GM23248 (cell line): Measurements from ENCODE around the gene MAGEF1. TPM values are rescaled to one million over a fixed set of nuclear protein-coding genes. Genes with fewer than 3 reads are reported as not detected.

Experiments used
- DNase-seq: peaks from one replicate; pipeline ENCODE4 v3.0.0-alpha.2; 2015
- H2AFZ ChIP-seq: fragments of 200-600 bp; sonication (generic); 2 replicates; pipeline ENCODE4 v1.6.1; 2016; ENCODE audit warnings: antibody characterized with exemption
- H3F3A ChIP-seq: fragments of 200-600 bp; sonication (generic); 2 replicates; pipeline ENCODE4 v1.6.1; 2016; ENCODE audit warnings: mild to moderate bottlenecking, antibody characterized with exemption, mixed run types; ENCODE audit not compliant: insufficient read depth
- H3K27ac ChIP-seq: fragments of 200-600 bp; sonication (generic); 2 replicates; pipeline ENCODE4 v1.5.1; 2016; ENCODE audit warnings: mild to moderate bottlenecking
- H3K27me3 ChIP-seq: fragments of 200-600 bp; sonication (generic); replicated peaks from 2 replicates; pipeline ENCODE4 v1.6.1; 2016; ENCODE audit warnings: mild to moderate bottlenecking; ENCODE audit not compliant: insufficient read depth
- H3K36me3 ChIP-seq: fragments of 200-600 bp; sonication (generic); 2 replicates; pipeline ENCODE4 v1.6.1; 2016; ENCODE audit warnings: low read depth, mild to moderate bottlenecking
- H3K4me1 ChIP-seq: fragments of 200-600 bp; sonication (generic); 2 replicates; pipeline ENCODE4 v1.6.1; 2016; ENCODE audit warnings: mild to moderate bottlenecking; ENCODE audit not compliant: insufficient read depth
- H3K4me2 ChIP-seq: fragments of 200-600 bp; sonication (generic); one replicate; pipeline ENCODE4 v1.6.1; 2016; ENCODE audit warnings: mild to moderate bottlenecking; ENCODE audit not compliant: unreplicated experiment
- H3K4me3 ChIP-seq: fragments of 200-600 bp; sonication (generic); 2 replicates; pipeline ENCODE4 v1.5.1; 2016; ENCODE audit warnings: mild to moderate bottlenecking
- H3K79me2 ChIP-seq: fragments of 200-600 bp; sonication (generic); 2 replicates; pipeline ENCODE4 v1.6.1; 2016; ENCODE audit warnings: mild to moderate bottlenecking; ENCODE audit not compliant: insufficient read depth
- H3K9ac ChIP-seq: fragments of 200-600 bp; sonication (generic); 2 replicates; pipeline ENCODE4 v1.6.1; 2016; ENCODE audit warnings: mild to moderate bottlenecking
- H3K9me2 ChIP-seq: fragments of 200-600 bp; sonication (generic); 2 replicates; pipeline ENCODE4 v1.6.1; 2016; ENCODE audit warnings: mixed run types, mild to moderate bottlenecking, moderate library complexity; ENCODE audit not compliant: insufficient read depth
- H3K9me3 ChIP-seq: fragments of 200-600 bp; sonication (generic); one replicate; pipeline ENCODE4 v1.6.1; 2017; ENCODE audit warnings: low read depth
- H4K20me1 ChIP-seq: fragments of 200-600 bp; sonication (generic); 2 replicates; pipeline ENCODE4 v1.6.0; 2016; ENCODE audit not compliant: insufficient read depth
- EZH2 ChIP-seq: fragments of 200-600 bp; sonication (generic); IDR thresholded peaks from 2 replicates; pipeline ENCODE4 v1.6.1; 2018; ENCODE audit warnings: antibody characterized with exemption, mild to moderate bottlenecking; ENCODE audit not compliant: insufficient read depth, poor library complexity, severe bottlenecking
- EZH2phosphoT487 ChIP-seq: fragments of 200-600 bp; sonication (generic); IDR thresholded peaks from 2 replicates; pipeline ENCODE4 v1.6.1; 2018; ENCODE audit warnings: antibody characterized with exemption, moderate library complexity, mild to moderate bottlenecking, low read depth; ENCODE audit not compliant: insufficient read depth
- WGBS, 2 experiments: methylation state at CpG; one replicate each; pipeline ENCODE4 v1.1.6; 2015 to 2017; ENCODE audit warnings: low lambda C conversion rate in 2 of 2, low coverage in 1 of 2; ENCODE audit errors: missing lambda C conversion rate in 2 of 2; 5-methylcytosine and 5-hydroxymethylcytosine counted together
- in situ Hi-C: fragments of 300-500 bp; cut with MboI; formaldehyde crosslinking; loops from 2 replicates; pipeline ENCODE4 v1.15.0; 2020
- polyA plus RNA-seq: library from polyadenylated mRNA; unstranded; fragments of >200 nt; fragmentation: Nextera tagmentation; extraction: Ambion mirVana; gene quantifications from 2 replicates; pipeline ENCODE4 v1.2.1, GENCODE V29; 2016
- total RNA-seq: library from RNA; depleted of rRNA; stranded (reverse); fragments of >200 nt; shearing (Covaris generic); gene quantifications from 2 replicates; pipeline ENCODE4 v1.2.3, GENCODE V29; 2014

Gene MAGEF1
- total and polyA plus RNA-seq, 2 experiments from 2014 or later = 38.9 to 39.0 TPM

DNA sequence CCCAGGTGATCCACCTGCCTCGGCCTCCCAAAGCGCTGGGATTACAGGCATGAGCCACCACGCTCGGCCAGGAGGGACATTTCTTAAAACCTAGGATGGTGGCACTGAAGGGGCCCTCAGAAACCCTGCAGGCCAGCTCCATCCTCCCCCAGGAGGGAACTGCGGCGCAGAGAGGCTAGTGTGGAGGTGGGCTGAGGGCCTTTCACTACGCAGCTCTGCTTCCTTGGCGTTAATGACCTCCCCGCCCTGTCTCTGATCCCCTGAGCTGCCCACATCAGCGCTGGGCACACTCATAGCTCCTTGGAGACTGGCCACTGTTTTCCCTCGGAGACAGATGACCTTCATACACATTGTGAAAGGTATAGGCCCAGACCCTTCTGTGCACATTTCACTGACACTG is 46.2 kb upstream of the MAGEF1 start:
- Histone ChIP-seq H3K9me2 (no peaks in the 10 kb centered on the region), H2AFZ (no peak overlapping the region), H3K9me3 (no peaks in the 10 kb centered on the region), H3K27me3 (no peaks in the 10 kb centered on the region), H3K27ac (no peak overlapping the region), H3K4me3 (no peak overlapping the region), H3K9ac (no peak overlapping the region), H3K4me2 (no peak overlapping the region), H3F3A (peaks cover 10% of the 10 kb centered on the region; the same call in 1 of the 2 replicates), H4K20me1 (no peaks in the 10 kb centered on the region), H3K4me1 (peaks cover 21% of the 10 kb centered on the region), H3K36me3 (no peaks in the 10 kb centered on the region), H3K79me2 (no peaks in the 10 kb centered on the region)
- 91% methylated on average over 11 of the region's 11 CpGs for WGBS, 2 experiments
- TF ChIP-seq EZH2 = no peak
- TF ChIP-seq EZH2phosphoT487 = no peak
- DNase-seq = no peak
- in situ Hi-C loops = no loop called here

DNA sequence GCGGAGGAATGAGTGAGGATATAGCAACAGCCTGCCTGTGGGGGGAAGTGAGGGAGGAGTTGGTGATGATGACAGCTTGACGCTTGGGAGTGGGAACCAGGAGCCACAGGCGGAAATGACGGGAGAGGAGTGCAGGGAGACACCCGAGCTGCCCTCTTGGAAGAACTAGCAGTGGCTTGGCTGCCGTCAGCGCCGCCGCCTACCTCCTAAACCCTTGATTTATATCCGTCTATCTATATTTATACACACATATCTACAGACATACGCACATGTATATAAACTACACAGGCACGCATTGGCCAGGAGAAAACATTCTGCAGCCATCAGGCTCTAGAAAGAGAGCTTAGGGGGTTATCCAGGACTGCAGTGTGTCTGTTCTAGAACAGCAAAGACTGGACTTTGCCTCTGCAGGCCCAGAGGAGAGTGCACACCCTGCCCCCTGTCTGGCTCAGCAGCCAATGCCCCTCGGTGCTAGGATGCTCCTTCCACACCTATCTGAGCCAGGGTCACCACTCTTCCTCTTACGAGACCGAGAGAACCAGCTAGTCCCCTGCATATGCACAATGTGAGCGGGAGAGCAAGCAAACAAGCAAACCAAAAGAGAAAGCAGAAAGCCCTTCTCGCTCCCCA is 45.3 kb upstream of the MAGEF1 start:
- Histone ChIP-seq H3K79me2 (no peaks in the 10 kb centered on the region), H4K20me1 (no peaks in the 10 kb centered on the region), H3K4me2 (peak overlapping the region; percentile 72), H3K27me3 (no peaks in the 10 kb centered on the region), H3K4me1 (peaks cover 21% of the 10 kb centered on the region), H3K27ac (peak overlapping the region; percentile 70), H3F3A (peaks cover 10% of the 10 kb centered on the region; the same call in 1 of the 2 replicates), H3K9ac (peak overlapping the region; percentile 63), H2AFZ (peak overlapping the region; percentile 86), H3K9me3 (no peaks in the 10 kb centered on the region), H3K36me3 (no peaks in the 10 kb centered on the region), H3K4me3 (peak overlapping the region; percentile 43), H3K9me2 (no peaks in the 10 kb centered on the region)
- TF ChIP-seq EZH2 = no peak
- no peak for TF ChIP-seq EZH2phosphoT487
- 4 to 5% methylated on average over 17 of the region's 17 CpGs for WGBS, 2 experiments
- DNase-seq = peak; percentile 95
- in situ Hi-C loops = no loop called here

DNA sequence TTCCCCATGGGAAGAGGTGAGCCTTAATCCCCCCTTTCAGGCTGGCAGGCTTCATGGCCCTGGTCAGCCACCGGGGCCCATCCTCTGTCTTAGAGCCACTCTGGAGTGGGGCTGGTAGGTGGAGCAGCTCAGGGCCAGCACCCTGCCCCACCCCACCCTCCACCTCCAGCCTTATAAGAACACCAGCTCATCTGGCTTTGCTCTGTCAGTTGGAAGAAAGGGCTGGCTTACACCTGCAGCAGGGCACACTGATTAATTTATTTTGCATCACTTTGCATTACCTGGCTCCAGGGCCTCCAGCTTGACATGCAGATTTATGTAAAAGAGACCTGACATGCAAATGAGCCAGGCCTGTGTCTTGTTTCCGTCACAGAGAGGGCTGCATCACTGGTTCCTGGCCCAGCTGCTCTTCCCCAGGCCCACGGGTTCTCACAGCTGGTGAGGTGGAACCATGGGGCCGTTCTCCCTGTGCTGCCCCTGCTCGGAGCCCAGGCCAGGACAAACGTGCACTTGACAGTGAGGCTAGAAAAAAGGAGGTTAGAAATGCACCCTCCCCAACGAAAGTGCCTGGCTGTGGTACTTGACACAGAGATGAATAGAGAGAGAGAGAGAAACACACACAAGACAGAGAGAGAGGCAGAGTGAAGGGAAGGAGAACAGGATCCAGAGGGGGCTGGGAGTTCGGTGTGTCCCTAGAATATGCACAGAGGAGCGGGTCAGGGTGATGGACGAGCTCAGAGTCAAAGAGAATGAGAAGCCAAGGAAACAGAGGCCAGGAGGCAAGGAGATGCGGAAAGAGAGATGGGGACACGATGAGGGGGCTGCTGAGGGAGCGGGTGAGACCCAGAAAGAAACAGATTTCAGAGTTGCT is 44.5 kb upstream of the MAGEF1 start:
- no peak for DNase-seq
- H2AFZ ChIP-seq = peak overlapping the region; percentile 86
- no peaks in the 10 kb centered on the region for H4K20me1 ChIP-seq
- H3F3A ChIP-seq = peaks cover 10% of the 10 kb centered on the region; the same call in 1 of the 2 replicates
- no peaks in the 10 kb centered on the region for H3K27me3 ChIP-seq
- peak overlapping the region; percentile 63 for H3K27ac ChIP-seq
- peak overlapping the region; percentile 72 for H3K4me2 ChIP-seq
- H3K4me1 ChIP-seq = peaks cover 21% of the 10 kb centered on the region
- H3K4me3 ChIP-seq = peak overlapping the region; percentile 33; the same call in 1 of the 2 replicates
- H3K36me3 ChIP-seq = no peaks in the 10 kb centered on the region
- H3K9me3 ChIP-seq = no peaks in the 10 kb centered on the region
- peak overlapping the region; percentile 63 for H3K9ac ChIP-seq
- in situ Hi-C loops = no loop called here
- WGBS, 2 experiments = 31% methylated on average over 11 to 13 of the region's 13 CpGs
- no peaks in the 10 kb centered on the region for H3K9me2 ChIP-seq
- H3K79me2 ChIP-seq = no peaks in the 10 kb centered on the region
- TF ChIP-seq EZH2 (no peak), EZH2phosphoT487 (no peak)

DNA sequence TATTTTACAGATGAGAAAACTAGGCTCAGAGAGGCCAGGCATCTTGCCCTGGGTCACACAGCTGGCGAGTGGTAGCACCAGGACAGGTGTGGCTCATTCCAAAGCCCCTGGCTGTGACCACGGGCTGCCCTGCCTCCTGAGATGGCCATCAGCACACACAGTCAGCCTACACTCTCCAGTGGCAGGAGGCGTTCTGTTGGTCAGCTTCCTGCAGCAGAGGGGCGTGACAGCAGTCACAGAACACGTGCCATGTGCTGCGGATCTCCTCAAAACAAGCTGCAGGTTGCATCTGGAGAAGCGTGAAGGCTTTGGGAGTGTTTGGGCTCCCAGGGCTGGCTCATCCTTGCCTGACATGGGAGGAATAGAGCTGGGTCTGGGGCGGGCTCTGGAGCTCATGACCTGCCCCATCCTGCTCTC is 43.5 kb upstream of the MAGEF1 start:
- Histone ChIP-seq H2AFZ (no peak overlapping the region), H4K20me1 (no peaks in the 10 kb centered on the region), H3K4me2 (no peak overlapping the region), H3K4me1 (peaks cover 13% of the 10 kb centered on the region), H3K27me3 (no peaks in the 10 kb centered on the region), H3K9me2 (no peaks in the 10 kb centered on the region), H3K27ac (no peak overlapping the region), H3K9ac (no peak overlapping the region), H3K36me3 (no peaks in the 10 kb centered on the region), H3K9me3 (no peaks in the 10 kb centered on the region), H3F3A (peaks cover 3% of the 10 kb centered on the region; the same call in 1 of the 2 replicates), H3K4me3 (no peak overlapping the region), H3K79me2 (no peaks in the 10 kb centered on the region)
- WGBS, 2 experiments = 77 to 83% methylated on average over 7 to 8 of the region's 8 CpGs
- in situ Hi-C loops = no loop called here
- DNase-seq = no peak
- no peak for TF ChIP-seq EZH2phosphoT487
- no peak for TF ChIP-seq EZH2
